GM12878 (cell line): ENCODE measurements around the gene DCBLD2. TPM values are rescaled to one million over a fixed set of nuclear protein-coding genes. Genes with fewer than 3 reads are reported as not detected.

ENCODE experiments used
- ATAC-seq: fragments of 200-7000 bp; cut with Tn5 transposase; 3 replicates; pipeline ENCODE4 v1.9.1; 2020; ENCODE audit warnings: mild to moderate bottlenecking, moderate library complexity
- BruUV-seq: library from RNA; stranded (reverse); fragments of 400-500 nt; replicated peaks from 2 replicates; lab custom pipeline; 2021; lab: Mats Ljungman, UMichigan
- CTCF ChIA-PET: fragments of 300-600 bp; sonication (Branson Sonifier 250); formaldehyde crosslinking; extraction: SDS; loops from one replicate; lab custom pipeline; 2021; ENCODE audit warnings: inconsistent platforms; lab: Yijun Ruan, JAX
- POLR2A ChIA-PET: fragments of 350-600 bp; formaldehyde crosslinking; extraction: SDS; loops from one replicate; lab custom pipeline; 2021; ENCODE audit warnings: inconsistent platforms; lab: Charles Lee
- RAD21 ChIA-PET: fragments of 300-600 bp; sonication (Branson Sonifier 250); formaldehyde crosslinking; loops from one replicate; lab custom pipeline; 2023; ENCODE audit warnings: antibody characterized with exemption; ENCODE audit not compliant: unreplicated experiment; lab: Charles Lee
- SMC1A ChIA-PET: fragments of 300-600 bp; sonication (Branson Sonifier 250); formaldehyde crosslinking; loops from one replicate; lab custom pipeline; 2023; ENCODE audit not compliant: unreplicated experiment, uncharacterized antibody; lab: Charles Lee
- DNase-seq: peaks from one replicate; pipeline ENCODE4 v3.0.0-alpha.2; 2011; ENCODE audit warnings: low read depth, low spot score
- FAIRE-seq: peaks from 3 replicates; lab custom pipeline; 2011; peaks lifted over from hg19 to GRCh38; lab: Jason Lieb, UNC
- H2AFZ ChIP-seq: 2 replicates; pipeline ENCODE4 v1.6.0; 2011; ENCODE audit warnings: low read depth, low read length, control low read depth; ENCODE audit not compliant: control insufficient read depth
- H3K27ac ChIP-seq: 2 replicates; pipeline ENCODE4 v1.5.1; 2011; ENCODE audit warnings: control low read depth; ENCODE audit not compliant: control insufficient read depth, insufficient read depth
- H3K27me3 ChIP-seq, 2 experiments: replicated peaks in 1 of 2; 2 replicates each; pipeline versions ENCODE4 v1.6.0 to v1.6.1; 2011; ENCODE audit warnings: low read length in 1 of 2; ENCODE audit not compliant: control insufficient read depth in 2 of 2, insufficient read depth in 2 of 2
- H3K36me3 ChIP-seq, 2 experiments: 2 replicates each; pipeline ENCODE4 v1.5.1; 2011; ENCODE audit warnings: low read length in 1 of 2; ENCODE audit not compliant: control insufficient read depth in 2 of 2, insufficient read depth in 2 of 2
- H3K4me1 ChIP-seq: 2 replicates; pipeline ENCODE4 v1.6.1; 2011; ENCODE audit warnings: mild to moderate bottlenecking, low read length, moderate library complexity, mixed read lengths; ENCODE audit not compliant: control insufficient read depth, insufficient read depth
- H3K4me2 ChIP-seq: 2 replicates; pipeline ENCODE4 v1.6.0; 2011; ENCODE audit warnings: control low read depth; ENCODE audit not compliant: control insufficient read depth, insufficient read depth
- H3K4me3 ChIP-seq: fragments of 200-600 bp; sonication (generic); 2 replicates; pipeline ENCODE4 v1.5.1; 2016
- H3K79me2 ChIP-seq: 2 replicates; pipeline ENCODE4 v1.6.0; 2011; ENCODE audit warnings: low read length; ENCODE audit not compliant: control insufficient read depth, insufficient read depth
- H3K9ac ChIP-seq: 2 replicates; pipeline ENCODE4 v1.8.0; 2011; ENCODE audit warnings: low read length, control low read depth, mixed read lengths; ENCODE audit not compliant: control insufficient read depth, insufficient read depth
- H3K9me3 ChIP-seq: replicated peaks from 3 replicates; pipeline ENCODE4 v1.5.1; 2011; ENCODE audit warnings: mild to moderate bottlenecking, low read length; ENCODE audit not compliant: control insufficient read depth, insufficient read depth
- H4K20me1 ChIP-seq: 2 replicates; pipeline ENCODE4 v1.6.0; 2011; ENCODE audit not compliant: control insufficient read depth, insufficient read depth
- BRCA1 ChIP-seq: IDR thresholded peaks from 2 replicates; pipeline ENCODE4 v1.6.1; 2011; ENCODE audit warnings: low read depth, low read length, improper control_type of control experiment
- DPF2 ChIP-seq: fragments of 450-650 bp; IDR thresholded peaks from 2 replicates; pipeline ENCODE4 v1.6.1; 2017; ENCODE audit warnings: mild to moderate bottlenecking
- NFXL1 ChIP-seq: fragments of 450-650 bp; IDR thresholded peaks from 2 replicates; pipeline ENCODE4 v1.6.1; 2017; ENCODE audit warnings: antibody characterized with exemption, mild to moderate bottlenecking, borderline replicate concordance
- RUNX3 ChIP-seq: IDR thresholded peaks from 2 replicates; pipeline ENCODE4 v1.6.1; 2012; ENCODE audit warnings: low read length, inconsistent platforms
- SMARCA5 ChIP-seq: fragments of 450-650 bp; IDR thresholded peaks from 2 replicates; pipeline ENCODE4 v1.6.1; 2017; ENCODE audit warnings: mild to moderate bottlenecking
- SP1 ChIP-seq: IDR thresholded peaks from one replicate; pipeline ENCODE4 v1.6.1; 2011; ENCODE audit warnings: low read depth, low read length
- whole genome bisulfite sequencing: methylation state at CpG from one replicate; pipeline ENCODE4 v1.1.6; 2016; ENCODE audit warnings: low lambda C conversion rate; ENCODE audit not compliant: insufficient replicate concordance, insufficient coverage; ENCODE audit errors: missing lambda C conversion rate; 5-methylcytosine and 5-hydroxymethylcytosine counted together
- in situ Hi-C: fragments of 300-500 bp; cut with MboI; formaldehyde crosslinking; loops from 9 replicates; pipeline ENCODE4 v1.14.3; 2018; ENCODE audit warnings: mixed read lengths
- intact Hi-C: fragments of 100-400 bp; cut with micrococcal nuclease; formaldehyde crosslinking; loops from one replicate; pipeline ENCODE4 v1.14.2; 2022; ENCODE audit not compliant: unreplicated experiment
- polyA plus RNA-seq, 11 experiments: library from polyadenylated mRNA; depleted of rRNA in 4 of 11; unstranded in 6 of 11; stranded (reverse) in 5 of 11; fragments of >200 nt; fragmentation: Nextera tagmentation in 4 of 11; fragmentation: Illumina TruSeq in 1 of 11; extraction: Ambion mirVana in 4 of 11; extraction: Trizol in 1 of 11; gene quantifications; 1 replicate in 1 of 11; 2 replicates in 10 of 11; pipeline versions ENCODE4 v1.2.1 to v1.2.3, GENCODE V29; 2011 to 2016; ENCODE audit warnings: inconsistent platforms in 2 of 11, missing spikeins in 2 of 11, low read depth in 1 of 11
- total RNA-seq, 4 experiments: library from RNA; depleted of rRNA in 3 of 4; stranded (reverse); fragments of >200 nt in 3 of 4; fragmentation: Illumina TruSeq in 1 of 4; extraction: Trizol in 1 of 4; gene quantifications; 2 replicates each; pipeline versions ENCODE4 v1.2.1 to v1.2.3, GENCODE V29; 2013 to 2021
- TF ChIP-seq, protein P1 (sequence below): IDR thresholded peaks from 2 replicates; pipeline ENCODE4 v1.6.1; 2012; ENCODE audit warnings: low read length, inconsistent platforms

The DCBLD2 gene
- total and polyA plus RNA-seq, 10 of the 15 experiments (the other 5 are each of a cell fraction or from before 2014, with no cell fraction given) = 1.6 to 5.9 (median 4.7) TPM

DNA sequence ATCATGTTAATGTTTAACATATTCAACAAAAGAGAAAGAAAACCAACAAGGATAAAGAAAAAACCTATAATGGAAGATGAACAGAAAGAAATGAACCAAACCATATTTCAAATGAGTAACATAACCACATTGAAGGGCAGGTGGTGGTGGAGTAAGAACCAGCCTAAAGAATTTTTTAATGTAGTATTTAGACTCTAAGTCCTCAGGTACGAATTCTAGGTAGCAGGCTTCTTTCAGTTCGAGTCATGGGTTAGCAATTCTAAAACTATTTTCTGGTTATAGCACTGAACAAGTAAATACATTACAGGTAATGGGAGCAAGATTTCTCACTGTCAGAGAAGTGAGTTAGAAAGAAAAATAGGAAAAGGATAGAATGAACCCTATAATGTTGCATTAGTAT, 24.4 kb downstream of the DCBLD2 start:
- ChIA-PET RAD21 (no interaction called here), SMC1A (no interaction called here), CTCF (no interaction called here), POLR2A (no interaction called here)
- Histone ChIP-seq H3K27me3 (no peaks in the 10 kb centered on the region), H3K36me3 (no peaks in the 10 kb centered on the region), H2AFZ (no peak overlapping the region), H3K9me3 (no peaks in the 10 kb centered on the region), H3K4me1 (no peaks in the 10 kb centered on the region), H3K4me2 (no peak overlapping the region), H3K27ac (no peak overlapping the region), H4K20me1 (no peaks in the 10 kb centered on the region), H3K79me2 (no peaks in the 10 kb centered on the region), H3K4me3 (no peak overlapping the region), H3K9ac (no peak overlapping the region)
- 10% methylated on average over 2 of the region's 2 CpGs for WGBS
- DNase-seq = no peak
- ATAC-seq = peak; percentile 43
- intact Hi-C loops = no loop called here
- no TSS peak for BruUV-seq
- TF ChIP-seq NFXL1 (no peak), RUNX3 (0 out of 2 replicates have a peak, but pooled peaks have one; percentile 20)
- in situ Hi-C loops = no loop called here
- FAIRE-seq = peak; percentile 70

DNA sequence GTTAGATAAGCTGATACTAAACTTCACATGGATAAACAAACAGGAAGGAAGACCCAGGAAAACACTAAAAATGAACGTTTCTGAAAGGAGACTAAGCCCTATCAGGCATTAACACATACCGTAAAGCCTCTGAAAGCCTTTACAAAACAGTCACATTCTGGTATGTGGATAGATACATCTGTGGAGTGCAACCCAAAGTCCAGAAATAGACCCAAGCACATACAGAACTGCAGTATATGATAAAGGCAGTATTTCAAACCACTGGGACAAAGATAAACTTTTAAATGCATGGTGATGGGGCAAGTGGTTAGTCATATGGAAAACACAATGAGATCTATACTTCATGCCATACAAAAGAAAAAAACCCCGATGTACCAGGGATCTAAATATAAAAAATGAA, 26.0 kb downstream of the DCBLD2 start:
- H3K79me2 ChIP-seq = no peaks in the 10 kb centered on the region
- no peak for ATAC-seq
- CTCF ChIA-PET = no interaction called here
- no peak overlapping the region for H3K4me3 ChIP-seq
- no peaks in the 10 kb centered on the region for H3K36me3 ChIP-seq
- RAD21 ChIA-PET = no interaction called here
- no peaks in the 10 kb centered on the region for H3K9me3 ChIP-seq
- POLR2A ChIA-PET = no interaction called here
- FAIRE-seq = no peak
- no peaks in the 10 kb centered on the region for H3K4me1 ChIP-seq
- 29% methylated on average over 3 of the region's 3 CpGs for WGBS
- DNase-seq = no peak
- in situ Hi-C loops (no loop called here), intact Hi-C loops (no loop called here)
- H3K9ac ChIP-seq = no peak overlapping the region
- no peaks in the 10 kb centered on the region for H4K20me1 ChIP-seq
- no TSS peak for BruUV-seq
- TF ChIP-seq, protein P1, sequence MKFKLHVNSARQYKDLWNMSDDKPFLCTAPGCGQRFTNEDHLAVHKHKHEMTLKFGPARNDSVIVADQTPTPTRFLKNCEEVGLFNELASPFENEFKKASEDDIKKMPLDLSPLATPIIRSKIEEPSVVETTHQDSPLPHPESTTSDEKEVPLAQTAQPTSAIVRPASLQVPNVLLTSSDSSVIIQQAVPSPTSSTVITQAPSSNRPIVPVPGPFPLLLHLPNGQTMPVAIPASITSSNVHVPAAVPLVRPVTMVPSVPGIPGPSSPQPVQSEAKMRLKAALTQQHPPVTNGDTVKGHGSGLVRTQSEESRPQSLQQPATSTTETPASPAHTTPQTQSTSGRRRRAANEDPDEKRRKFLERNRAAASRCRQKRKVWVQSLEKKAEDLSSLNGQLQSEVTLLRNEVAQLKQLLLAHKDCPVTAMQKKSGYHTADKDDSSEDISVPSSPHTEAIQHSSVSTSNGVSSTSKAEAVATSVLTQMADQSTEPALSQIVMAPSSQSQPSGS = no peak
- TF ChIP-seq DPF2 = no peak
- no peak for TF ChIP-seq SP1
- no peak for TF ChIP-seq BRCA1
- TF ChIP-seq SMARCA5 = no peak
- H2AFZ ChIP-seq = no peak overlapping the region
- H3K4me2 ChIP-seq = no peak overlapping the region
- H3K27ac ChIP-seq = no peak overlapping the region
- SMC1A ChIA-PET = interaction anchor here (1.1 kb wide), 1 partner anchor 9 kb away, joined by 3 read pairs; no protein-coding TSS in a partner anchor
- no peaks in the 10 kb centered on the region for H3K27me3 ChIP-seq
